HK-2 (cell line): ENCODE measurements around the gene CLSTN2.
A peak's percentile ranks its signal among the peaks of the same experiment; 100 is the strongest.

Source experiments
- DNase-seq: peaks from one replicate; pipeline ENCODE4 v3.0.0-alpha.2; 2018; ENCODE audit not compliant: unreplicated experiment

Gene CLSTN2

GRCh38 chr3:140341817-140342403 is 406.9 kb downstream of the CLSTN2 start:
- DNase-seq: no peak

- DNase-seq: no peak
Observed at GRCh38 chr3:140342668-140343067, 407.7 kb downstream of the CLSTN2 start.

- DNase-seq: no peak
Observed at GRCh38 chr3:140343211-140344081, 408.5 kb downstream of the CLSTN2 start.

- DNase-seq: no peak
Observed at GRCh38 chr3:140344082-140344454, 409.1 kb downstream of the CLSTN2 start.

- no peak for DNase-seq
Observed at GRCh38 chr3:140344601-140345205, 409.7 kb downstream of the CLSTN2 start.

GRCh38 chr3:140347151-140347550 is 412.2 kb downstream of the CLSTN2 start:
- DNase-seq: no peak

GRCh38 chr3:140349938-140350337 is 415.0 kb downstream of the CLSTN2 start:
- DNase-seq: no peak

- no peak for DNase-seq
Observed at GRCh38 chr3:140351466-140351865, 416.5 kb downstream of the CLSTN2 start.

GRCh38 chr3:140355481-140355880 is 420.5 kb downstream of the CLSTN2 start:
- no peak for DNase-seq

- DNase-seq: no peak
Observed at GRCh38 chr3:140358686-140359085, 423.7 kb downstream of the CLSTN2 start.

GRCh38 chr3:140359233-140359995 is 424.4 kb downstream of the CLSTN2 start:
- no peak for DNase-seq

- DNase-seq: no peak
Observed at GRCh38 chr3:140360332-140360731, 425.3 kb downstream of the CLSTN2 start.

GRCh38 chr3:140363801-140364200 is 428.8 kb downstream of the CLSTN2 start:
- DNase-seq: peak; percentile 12

GRCh38 chr3:140365872-140366697 is 431.1 kb downstream of the CLSTN2 start:
- DNase-seq: no peak

GRCh38 chr3:140368223-140368811 is 433.3 kb downstream of the CLSTN2 start:
- DNase-seq: no peak

- DNase-seq: no peak
Observed at GRCh38 chr3:140370686-140371085, 435.7 kb downstream of the CLSTN2 start.

GRCh38 chr3:140373234-140373633 is 438.2 kb downstream of the CLSTN2 start:
- DNase-seq: no peak

- DNase-seq: no peak
Observed at GRCh38 chr3:140375002-140375401, 440.0 kb downstream of the CLSTN2 start.

- no peak for DNase-seq
Observed at GRCh38 chr3:140376136-140376889, 441.3 kb downstream of the CLSTN2 start.

GRCh38 chr3:140377644-140378043 is 442.7 kb downstream of the CLSTN2 start:
- DNase-seq: no peak
